Measurements from ENCODE around the gene PPM1L.

The PPM1L gene

GRCh38 chr3:160754855-160755747, 930 bp upstream of the PPM1L start:
- Histone ChIP-seq H3K36me3 (ENCODE audit: control insufficient read depth, insufficient read depth, low read length) (no peaks in the 10 kb centered on the region), H3K4me3 (replicated peaks; ENCODE audit: low read depth, low read length) (peak overlapping the region; percentile 65), H3K27me3 (replicated peaks; ENCODE audit: control insufficient read depth, insufficient read depth, low read length) (peaks cover 2% of the 10 kb centered on the region)
- TF ChIP-seq CTCF (IDR thresholded peaks at IDR 0.05; ENCODE audit: insufficient read depth, low read length, poor library complexity, severe bottlenecking), result no peak
- DNase-seq (ENCODE audit: extremely low read depth, insufficient read length), result peak; percentile 95

GRCh38 chr3:160757233-160758106, 1.4 kb downstream of the PPM1L start:
- Histone ChIP-seq H3K4me3 (replicated peaks; ENCODE audit: low read depth, low read length) (no peak overlapping the region), H3K36me3 (ENCODE audit: control insufficient read depth, insufficient read depth, low read length) (no peaks in the 10 kb centered on the region), H3K27me3 (replicated peaks; ENCODE audit: control insufficient read depth, insufficient read depth, low read length) (peaks cover 2% of the 10 kb centered on the region)
- TF ChIP-seq CTCF (IDR thresholded peaks at IDR 0.05; ENCODE audit: insufficient read depth, low read length, poor library complexity, severe bottlenecking), result no peak
- DNase-seq (ENCODE audit: extremely low read depth, insufficient read length), result peak; percentile 3

- no peak for DNase-seq (ENCODE audit: extremely low read depth, insufficient read length)
- Histone ChIP-seq H3K36me3 (ENCODE audit: control insufficient read depth, insufficient read depth, low read length) (no peaks in the 10 kb centered on the region), H3K4me3 (replicated peaks; ENCODE audit: low read depth, low read length) (no peak overlapping the region), H3K27me3 (replicated peaks; ENCODE audit: control insufficient read depth, insufficient read depth, low read length) (peaks cover 2% of the 10 kb centered on the region)
- no peak for TF ChIP-seq CTCF (IDR thresholded peaks at IDR 0.05; ENCODE audit: insufficient read depth, low read length, poor library complexity, severe bottlenecking)
These were observed 3.0 kb downstream of the PPM1L start for GRCh38 chr3:160758929-160759577.

GRCh38 chr3:160763073-160763472, 7.0 kb downstream of the PPM1L start:
- TF ChIP-seq CTCF (IDR thresholded peaks at IDR 0.05; ENCODE audit: insufficient read depth, low read length, poor library complexity, severe bottlenecking), result no peak
- Histone ChIP-seq H3K27me3 (replicated peaks; ENCODE audit: control insufficient read depth, insufficient read depth, low read length) (no peaks in the 10 kb centered on the region; the same call in 1 of the 2 replicates), H3K4me3 (replicated peaks; ENCODE audit: low read depth, low read length) (no peak overlapping the region), H3K36me3 (ENCODE audit: control insufficient read depth, insufficient read depth, low read length) (no peaks in the 10 kb centered on the region)
- no peak for DNase-seq (ENCODE audit: extremely low read depth, insufficient read length)

GRCh38 chr3:160765211-160765610, 9.2 kb downstream of the PPM1L start:
- H3K36me3 ChIP-seq (ENCODE audit: control insufficient read depth, insufficient read depth, low read length), result no peaks in the 10 kb centered on the region
- DNase-seq (ENCODE audit: extremely low read depth, insufficient read length), result no peak
- H3K4me3 ChIP-seq (replicated peaks; ENCODE audit: low read depth, low read length), result no peak overlapping the region
- H3K27me3 ChIP-seq (replicated peaks; ENCODE audit: control insufficient read depth, insufficient read depth, low read length), result no peaks in the 10 kb centered on the region
- TF ChIP-seq CTCF (IDR thresholded peaks at IDR 0.05; ENCODE audit: insufficient read depth, low read length, poor library complexity, severe bottlenecking), result no peak
